ENCODE measurements around the gene AFM.

Gene AFM

GRCh38 chr4:73451981-73452747, 29.4 kb upstream of the AFM start:
- peak; percentile 48 for DNase-seq

- peak; percentile 6 for DNase-seq
Measured at GRCh38 chr4:73452953-73453700, 28.4 kb upstream of the AFM start.

- DNase-seq = peak; percentile 5
Measured at GRCh38 chr4:73453701-73454005, 27.9 kb upstream of the AFM start.

GRCh38 chr4:73454920-73455319, 26.6 kb upstream of the AFM start:
- no peak for DNase-seq

- DNase-seq = no peak
Measured at GRCh38 chr4:73456177-73457022, 25.1 kb upstream of the AFM start.

- DNase-seq = no peak
Measured at GRCh38 chr4:73458184-73459047, 23.1 kb upstream of the AFM start.

- no peak for DNase-seq
Measured at GRCh38 chr4:73459048-73459421, 22.5 kb upstream of the AFM start.

- no peak for DNase-seq
Measured at GRCh38 chr4:73460913-73461522, 20.5 kb upstream of the AFM start.

GRCh38 chr4:73468170-73468569, 13.4 kb upstream of the AFM start:
- no peak for DNase-seq

- DNase-seq = no peak
Measured at GRCh38 chr4:73470728-73471127, 10.8 kb upstream of the AFM start.

GRCh38 chr4:73477176-73477575, 4.4 kb upstream of the AFM start:
- no peak for DNase-seq

GRCh38 chr4:73479323-73479722, 2.2 kb upstream of the AFM start:
- no peak for DNase-seq

GRCh38 chr4:73485085-73485484, 3.5 kb downstream of the AFM start:
- DNase-seq = no peak

GRCh38 chr4:73485596-73485995, 4.1 kb downstream of the AFM start:
- DNase-seq = no peak

GRCh38 chr4:73486497-73486896, 5.0 kb downstream of the AFM start:
- DNase-seq = no peak

GRCh38 chr4:73487233-73487632, 5.7 kb downstream of the AFM start:
- no peak for DNase-seq

GRCh38 chr4:73499996-73500765, 18.6 kb downstream of the AFM start:
- DNase-seq = no peak

GRCh38 chr4:73501664-73502265, 20.2 kb downstream of the AFM start:
- no peak for DNase-seq

- DNase-seq = no peak
Measured at GRCh38 chr4:73505567-73505966, 24.0 kb downstream of the AFM start.

- DNase-seq = no peak
Measured at GRCh38 chr4:73507541-73507940, 26.0 kb downstream of the AFM start.

- no peak for DNase-seq
Measured at GRCh38 chr4:73508651-73509050, 27.1 kb downstream of the AFM start.
